Smooth muscle cell (in vitro differentiated cells): ENCODE results near the gene TBXAS1. TPM values are rescaled to one million over a fixed set of nuclear protein-coding genes. Genes with fewer than 3 reads are reported as not detected.

Source experiments
- DNase-seq: peaks from one replicate; lab custom pipeline; 2025; ENCODE audit not compliant: unreplicated experiment; lab: John Stamatoyannopoulos, UW
- H2AFZ ChIP-seq: fragments of 200-600 bp; sonication (generic); 2 replicates; pipeline ENCODE4 v1.6.0; 2016; ENCODE audit warnings: antibody characterized with exemption, low read depth, mild to moderate bottlenecking
- H3F3A ChIP-seq: fragments of 200-600 bp; sonication (generic); 2 replicates; pipeline ENCODE4 v1.6.0; 2017; ENCODE audit warnings: antibody characterized with exemption, low read depth
- H3K27ac ChIP-seq: fragments of 200-600 bp; sonication (generic); 2 replicates; pipeline ENCODE4 v1.5.1; 2016; ENCODE audit warnings: low read depth, mild to moderate bottlenecking
- H3K27me3 ChIP-seq: fragments of 200-600 bp; sonication (generic); 2 replicates; pipeline ENCODE4 v1.6.1; 2016; ENCODE audit warnings: low read depth, mild to moderate bottlenecking
- H3K36me3 ChIP-seq: fragments of 200-600 bp; sonication (generic); 2 replicates; pipeline ENCODE4 v1.5.1; 2016; ENCODE audit warnings: low read depth
- H3K4me1 ChIP-seq: fragments of 200-600 bp; sonication (generic); 2 replicates; pipeline ENCODE4 v1.5.1; 2016; ENCODE audit warnings: low read depth
- H3K4me2 ChIP-seq: fragments of 200-600 bp; sonication (generic); 2 replicates; pipeline ENCODE4 v1.6.0; 2016; ENCODE audit warnings: mild to moderate bottlenecking
- H3K4me3 ChIP-seq: fragments of 200-600 bp; sonication (generic); 2 replicates; pipeline ENCODE4 v1.5.1; 2016; ENCODE audit warnings: mild to moderate bottlenecking
- H3K79me2 ChIP-seq: fragments of 200-600 bp; sonication (generic); 2 replicates; pipeline ENCODE4 v1.6.0; 2016; ENCODE audit warnings: low read depth, mild to moderate bottlenecking
- H3K9ac ChIP-seq: fragments of 200-600 bp; sonication (generic); 2 replicates; pipeline ENCODE4 v1.6.0; 2016; ENCODE audit warnings: low read depth
- H3K9me3 ChIP-seq: fragments of 200-600 bp; sonication (generic); replicated peaks from 2 replicates; pipeline ENCODE4 v1.5.1; 2016; ENCODE audit warnings: low read depth
- H4K20me1 ChIP-seq: fragments of 200-600 bp; sonication (generic); 2 replicates; pipeline ENCODE4 v1.6.0; 2016; ENCODE audit warnings: low read depth
- WGBS: methylation state at CpG from one replicate; pipeline ENCODE4 v1.1.7; 2016; ENCODE audit warnings: low lambda C conversion rate; 5-methylcytosine and 5-hydroxymethylcytosine counted together
- polyA plus RNA-seq: library from polyadenylated mRNA; unstranded; fragments of >200 nt; fragmentation: Nextera tagmentation; extraction: Ambion mirVana; gene quantifications from 2 replicates; pipeline ENCODE4 v1.2.1, GENCODE V29; 2016
- total RNA-seq: library from RNA; depleted of rRNA; stranded (reverse); fragments of >200 nt; gene quantifications from 2 replicates; pipeline ENCODE4 v1.2.3, GENCODE V29; 2014
- TF ChIP-seq, protein P1 (sequence below): fragments of 200-600 bp; sonication (generic); IDR thresholded peaks from 2 replicates; pipeline ENCODE4 v1.5.1; 2017; ENCODE audit warnings: borderline replicate concordance, mild to moderate bottlenecking, antibody characterized with exemption; ENCODE audit not compliant: insufficient read depth, poor library complexity, severe bottlenecking

TBXAS1 gene
- total and polyA plus RNA-seq, 2 experiments from 2014 or later: 0.51 TPM; not detected in 1

DNA sequence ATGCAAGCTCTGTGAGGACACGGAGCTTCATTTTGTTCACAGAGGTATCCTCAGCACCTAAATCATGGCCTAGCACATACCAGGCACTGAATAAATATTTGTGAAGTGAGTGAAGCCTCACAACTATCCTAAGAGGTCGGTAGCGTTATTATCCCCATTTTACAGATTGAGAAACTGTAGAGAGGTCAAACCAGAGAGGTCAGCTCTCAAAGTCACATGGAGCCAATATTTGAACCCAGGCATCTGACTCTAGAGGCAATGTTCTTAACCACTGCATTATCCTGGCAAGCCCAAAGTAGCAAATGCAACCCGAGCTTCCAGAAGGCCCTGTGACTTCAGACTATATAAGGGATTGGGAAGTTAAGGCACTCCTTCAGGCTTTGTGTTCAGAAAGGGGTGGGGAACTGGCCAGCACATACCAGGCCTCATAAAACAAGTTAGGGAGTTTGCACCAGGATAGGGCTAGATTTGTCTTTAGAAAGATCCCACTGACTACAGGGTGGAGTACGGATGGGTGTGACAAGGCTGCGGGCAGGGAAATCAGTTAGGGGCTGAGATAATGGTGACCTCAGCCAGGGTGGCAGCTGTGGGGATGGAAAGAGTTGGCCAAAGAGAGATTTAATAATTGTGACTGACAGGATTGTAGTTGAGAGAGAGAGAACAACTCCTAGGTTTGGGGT lies 101.4 kb downstream of the TBXAS1 start:
- no peaks in the 10 kb centered on the region for H4K20me1 ChIP-seq
- DNase-seq: no peak
- no peaks in the 10 kb centered on the region for H3K4me1 ChIP-seq
- no peaks in the 10 kb centered on the region for H3K79me2 ChIP-seq
- WGBS: 93% methylated on average over 6 of the region's 6 CpGs
- TF ChIP-seq, protein P1, sequence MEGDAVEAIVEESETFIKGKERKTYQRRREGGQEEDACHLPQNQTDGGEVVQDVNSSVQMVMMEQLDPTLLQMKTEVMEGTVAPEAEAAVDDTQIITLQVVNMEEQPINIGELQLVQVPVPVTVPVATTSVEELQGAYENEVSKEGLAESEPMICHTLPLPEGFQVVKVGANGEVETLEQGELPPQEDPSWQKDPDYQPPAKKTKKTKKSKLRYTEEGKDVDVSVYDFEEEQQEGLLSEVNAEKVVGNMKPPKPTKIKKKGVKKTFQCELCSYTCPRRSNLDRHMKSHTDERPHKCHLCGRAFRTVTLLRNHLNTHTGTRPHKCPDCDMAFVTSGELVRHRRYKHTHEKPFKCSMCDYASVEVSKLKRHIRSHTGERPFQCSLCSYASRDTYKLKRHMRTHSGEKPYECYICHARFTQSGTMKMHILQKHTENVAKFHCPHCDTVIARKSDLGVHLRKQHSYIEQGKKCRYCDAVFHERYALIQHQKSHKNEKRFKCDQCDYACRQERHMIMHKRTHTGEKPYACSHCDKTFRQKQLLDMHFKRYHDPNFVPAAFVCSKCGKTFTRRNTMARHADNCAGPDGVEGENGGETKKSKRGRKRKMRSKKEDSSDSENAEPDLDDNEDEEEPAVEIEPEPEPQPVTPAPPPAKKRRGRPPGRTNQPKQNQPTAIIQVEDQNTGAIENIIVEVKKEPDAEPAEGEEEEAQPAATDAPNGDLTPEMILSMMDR: no peak
- no peak overlapping the region for H3K9ac ChIP-seq
- H3K36me3 ChIP-seq: no peaks in the 10 kb centered on the region
- no peak overlapping the region for H3K4me3 ChIP-seq
- H3K4me2 ChIP-seq: no peak overlapping the region
- H2AFZ ChIP-seq: no peak overlapping the region
- no peaks in the 10 kb centered on the region for H3F3A ChIP-seq
- no peaks in the 10 kb centered on the region for H3K27me3 ChIP-seq
- no peak overlapping the region for H3K27ac ChIP-seq
- H3K9me3 ChIP-seq: no peaks in the 10 kb centered on the region

DNA sequence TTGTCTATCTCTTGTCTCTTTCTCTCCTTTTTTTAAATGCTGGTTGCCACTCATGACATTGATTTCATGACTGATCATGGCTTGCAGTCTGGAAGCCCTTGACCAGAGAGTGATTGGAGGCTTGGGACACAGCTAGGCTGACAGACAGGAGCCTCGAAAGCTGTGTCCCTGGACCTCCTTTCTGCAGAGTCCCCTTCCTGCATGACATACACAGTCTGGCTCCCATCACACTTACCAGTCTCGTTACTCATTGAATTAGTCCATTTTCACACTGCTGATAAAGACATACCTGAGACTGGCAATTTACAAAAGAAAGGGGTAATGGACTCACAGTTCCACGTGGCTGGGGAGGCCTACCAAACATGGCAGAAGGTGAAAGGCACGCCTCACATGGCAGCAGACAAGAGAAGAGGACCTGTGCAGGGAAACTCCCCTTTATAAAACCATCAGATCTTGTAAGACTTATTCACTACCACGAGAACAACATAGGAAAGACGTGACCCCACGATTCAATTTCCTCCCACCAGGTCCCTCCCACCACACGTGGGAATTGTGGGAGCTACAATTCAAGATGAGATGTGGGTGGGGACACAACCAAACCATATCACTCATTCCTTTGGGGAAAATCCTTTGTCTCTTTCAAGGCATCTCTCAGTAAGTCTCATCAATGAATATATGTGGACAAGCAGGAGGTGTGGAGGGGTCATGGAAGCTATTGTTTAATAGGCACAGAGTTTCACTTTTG lies 102.3 kb downstream of the TBXAS1 start:
- Histone ChIP-seq H2AFZ (no peak overlapping the region), H3K4me1 (no peaks in the 10 kb centered on the region), H3K36me3 (no peaks in the 10 kb centered on the region), H3K4me2 (no peak overlapping the region), H3K9me3 (no peaks in the 10 kb centered on the region), H3F3A (no peaks in the 10 kb centered on the region), H3K79me2 (no peaks in the 10 kb centered on the region), H4K20me1 (no peaks in the 10 kb centered on the region), H3K4me3 (no peak overlapping the region), H3K9ac (no peak overlapping the region), H3K27ac (no peak overlapping the region), H3K27me3 (no peaks in the 10 kb centered on the region)
- DNase-seq: no peak
- WGBS: 69% methylated on average over 8 of the region's 8 CpGs
- TF ChIP-seq, protein P1: no peak

DNA sequence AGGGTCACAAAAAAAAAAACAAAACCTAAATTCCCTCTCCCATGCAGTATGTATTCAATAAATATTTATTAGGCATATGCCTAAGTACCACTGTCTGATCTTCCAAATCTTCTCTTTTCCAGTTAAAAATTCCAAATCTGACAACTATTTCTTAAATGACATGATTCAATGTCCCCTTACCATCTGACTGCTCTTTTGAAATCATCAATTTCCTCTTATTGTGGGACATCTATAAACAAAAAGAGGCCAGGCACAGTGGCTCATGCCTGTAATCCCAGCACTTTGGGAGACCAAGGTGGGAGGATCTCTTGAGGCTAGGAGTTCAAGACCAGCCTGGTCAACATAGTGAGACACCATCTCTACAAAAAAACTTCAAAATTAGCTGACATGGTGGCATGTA lies 103.5 kb downstream of the TBXAS1 start:
- no peaks in the 10 kb centered on the region for H3F3A ChIP-seq
- no peak overlapping the region for H3K4me3 ChIP-seq
- no peaks in the 10 kb centered on the region for H3K27me3 ChIP-seq
- no peak overlapping the region for H3K4me2 ChIP-seq
- H3K9ac ChIP-seq: no peak overlapping the region
- no peaks in the 10 kb centered on the region for H3K79me2 ChIP-seq
- DNase-seq: no peak
- no peaks in the 10 kb centered on the region for H4K20me1 ChIP-seq
- no peaks in the 10 kb centered on the region for H3K9me3 ChIP-seq
- no peak overlapping the region for H2AFZ ChIP-seq
- no peak overlapping the region for H3K27ac ChIP-seq
- no peaks in the 10 kb centered on the region for H3K4me1 ChIP-seq
- H3K36me3 ChIP-seq: no peaks in the 10 kb centered on the region
- TF ChIP-seq, protein P1: no peak

DNA sequence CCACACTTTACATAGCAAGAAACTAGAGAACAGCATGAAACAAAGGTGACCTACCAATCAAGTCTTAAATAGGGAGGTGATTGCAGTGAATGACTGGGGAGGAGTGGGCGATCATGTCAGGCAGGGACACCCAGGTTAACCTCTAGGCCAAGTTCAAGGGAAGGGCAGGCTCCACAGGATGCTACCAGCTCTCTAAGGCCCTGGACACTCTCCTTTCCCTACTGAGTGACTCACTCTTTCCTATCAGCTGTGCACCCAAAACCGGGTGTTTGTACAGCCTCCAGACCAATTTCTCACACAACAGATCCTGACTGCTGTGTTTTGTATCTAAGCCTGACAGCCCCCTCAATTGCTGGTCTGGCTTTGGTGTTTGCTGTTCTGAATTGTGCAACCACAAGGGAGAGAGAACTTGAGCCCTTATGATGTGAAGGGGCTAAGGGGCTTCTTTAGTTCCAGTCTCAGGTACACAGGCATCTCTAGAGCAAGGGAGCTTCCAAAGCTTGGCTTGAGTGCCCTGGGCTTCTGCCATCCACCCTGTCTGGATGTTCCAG lies 107.8 kb downstream of the TBXAS1 start:
- no peaks in the 10 kb centered on the region for H3K4me1 ChIP-seq
- no peak for DNase-seq
- H4K20me1 ChIP-seq: no peaks in the 10 kb centered on the region
- no peak overlapping the region for H3K4me3 ChIP-seq
- H3K4me2 ChIP-seq: no peak overlapping the region
- H2AFZ ChIP-seq: no peak overlapping the region
- no peaks in the 10 kb centered on the region for H3K79me2 ChIP-seq
- H3K9ac ChIP-seq: no peak overlapping the region
- H3K9me3 ChIP-seq: no peaks in the 10 kb centered on the region
- H3K27ac ChIP-seq: no peak overlapping the region
- no peaks in the 10 kb centered on the region for H3K36me3 ChIP-seq
- TF ChIP-seq, protein P1: no peak
- no peaks in the 10 kb centered on the region for H3K27me3 ChIP-seq
- 44% methylated on average over 2 of the region's 2 CpGs for WGBS
- no peaks in the 10 kb centered on the region for H3F3A ChIP-seq
